ENCODE measurements around the gene CAPN15.

The CAPN15 gene

DNA sequence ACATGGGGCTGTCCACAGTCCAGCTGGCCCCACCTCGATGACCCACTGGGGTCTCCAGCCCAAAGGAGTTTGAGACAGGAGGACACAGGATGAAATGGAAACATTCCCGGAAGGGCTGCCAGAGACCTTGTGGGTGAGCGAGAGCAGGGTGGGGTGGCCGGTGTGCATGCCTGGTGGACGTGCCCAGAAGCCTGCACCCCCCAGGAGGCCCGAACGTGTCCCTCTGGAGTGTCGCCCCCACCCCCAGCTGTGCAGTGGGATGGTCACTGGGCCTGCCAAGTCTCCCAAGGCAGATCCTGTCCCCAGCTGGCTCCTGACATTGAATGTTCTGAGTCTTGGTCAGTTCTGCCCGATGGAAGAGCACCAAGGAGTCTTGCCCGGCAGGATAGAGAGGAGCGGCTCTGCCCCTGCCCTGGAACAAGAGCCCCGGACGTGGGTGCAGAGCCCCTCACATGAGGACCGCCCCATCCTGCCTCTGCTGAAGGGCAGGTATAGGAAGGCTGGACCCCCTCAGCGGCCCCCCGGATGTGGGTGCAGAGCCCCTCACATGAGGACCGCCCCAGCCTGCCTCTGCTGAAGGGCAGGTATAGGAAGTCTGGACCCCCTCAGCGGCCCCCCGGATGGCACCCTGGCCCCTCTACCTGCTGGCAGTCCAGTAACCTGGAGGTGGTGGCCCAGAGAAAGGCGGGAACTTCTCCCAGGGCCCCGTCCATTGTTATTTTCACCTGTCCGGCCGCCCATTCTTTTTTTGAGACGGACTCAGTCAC, 3.1 kb upstream of the CAPN15 start:
- DNase-seq (ENCODE audit: insufficient read length, low spot score) (no peak), FAIRE-seq (no peak)

DNA sequence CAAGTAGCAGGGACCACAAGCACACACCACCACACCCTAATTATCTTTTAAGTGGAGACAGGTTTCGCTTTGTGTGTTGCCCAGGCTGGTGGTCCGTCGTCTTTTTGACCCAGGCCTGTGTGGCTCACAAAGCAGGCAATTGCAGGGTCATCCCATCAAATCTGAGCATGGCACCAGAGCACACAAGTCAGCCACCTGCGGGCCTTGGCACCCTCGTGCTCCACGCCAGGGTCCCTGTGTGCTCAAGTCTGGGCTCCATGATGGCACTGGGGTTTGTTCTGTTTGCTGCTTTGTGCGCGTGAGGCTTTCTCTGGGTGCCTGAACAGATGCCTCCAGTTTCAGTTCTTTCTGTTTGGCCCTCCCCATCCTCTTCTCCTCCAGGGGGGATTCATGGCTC, 2.4 kb upstream of the CAPN15 start:
- no peak for DNase-seq (ENCODE audit: insufficient read length, low spot score)
- FAIRE-seq: no peak

DNA sequence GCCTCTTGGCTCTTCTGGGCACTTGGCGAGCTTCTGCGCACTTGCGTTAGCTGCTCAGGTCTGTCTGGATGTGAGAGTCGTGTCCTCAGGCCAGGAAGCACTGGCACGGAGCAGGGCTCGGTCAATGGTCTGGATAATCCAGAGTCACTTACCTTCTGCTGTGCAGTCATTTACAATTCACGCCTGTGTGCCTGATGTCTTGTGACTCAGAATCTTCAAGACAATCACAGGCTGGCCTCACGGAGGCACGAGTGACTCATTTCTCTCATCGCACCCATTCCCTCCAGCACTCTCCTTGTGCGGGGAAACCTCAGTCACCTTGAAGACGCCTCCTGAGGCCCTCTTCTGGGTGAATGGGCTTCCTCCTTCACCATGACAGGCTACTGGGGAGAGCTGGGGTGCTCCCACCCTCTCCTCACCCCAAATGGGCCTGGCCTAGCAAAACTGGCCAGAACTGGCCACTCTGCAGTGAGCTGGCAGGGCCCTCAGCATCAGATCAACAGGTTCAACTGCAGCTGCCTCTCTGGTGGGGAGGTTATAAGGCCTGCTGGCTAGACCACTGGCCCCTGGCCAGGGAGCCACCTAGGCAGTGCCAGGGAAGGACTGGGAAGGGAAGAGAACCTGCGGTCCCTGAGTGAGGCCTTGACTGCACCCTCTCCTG, 1.9 kb upstream of the CAPN15 start:
- FAIRE-seq (peak; percentile 55), DNase-seq (ENCODE audit: insufficient read length, low spot score) (peak; percentile 68)

DNA sequence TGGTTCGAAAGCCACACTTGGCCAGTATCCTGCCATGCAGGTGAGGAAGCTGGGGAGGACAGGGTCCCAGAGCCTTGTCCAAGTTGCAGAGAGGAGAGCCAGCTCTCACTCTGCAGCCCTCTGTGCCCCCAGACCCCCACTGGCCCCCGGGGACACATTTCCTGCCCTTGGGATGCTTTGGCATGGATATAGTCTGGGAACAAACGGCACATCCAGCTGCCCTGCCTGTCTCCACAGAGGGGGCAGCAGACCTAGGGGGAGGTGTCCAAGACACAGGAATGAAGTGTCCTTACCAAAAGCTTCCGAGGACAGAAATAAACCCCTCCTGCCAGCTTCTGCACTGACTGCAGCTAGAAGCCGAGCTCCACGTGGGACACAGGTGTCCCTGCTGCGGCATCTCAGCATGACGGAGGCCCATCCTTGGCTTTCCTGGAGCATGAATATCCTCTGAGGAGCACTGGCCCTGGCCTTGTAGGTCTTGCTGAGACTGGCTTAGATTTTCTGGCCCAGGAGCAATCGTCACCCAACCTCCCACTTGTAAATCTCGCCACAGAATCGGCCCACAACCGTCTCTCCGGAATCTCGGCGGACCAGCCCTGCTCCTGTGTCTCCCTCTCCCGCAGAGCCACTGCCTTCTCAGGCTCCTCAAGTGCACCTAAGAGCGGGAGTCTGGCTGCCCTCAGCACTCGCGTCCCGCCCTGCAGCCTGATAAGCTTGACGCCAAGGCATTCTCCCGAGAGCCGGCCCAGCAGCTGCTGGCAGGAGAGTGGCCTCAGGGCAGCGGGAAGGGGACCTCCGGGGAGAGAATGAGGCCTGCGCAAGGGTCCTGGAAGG, 1.1 kb upstream of the CAPN15 start:
- FAIRE-seq: no peak
- no peak for DNase-seq (ENCODE audit: insufficient read length, low spot score)

DNA sequence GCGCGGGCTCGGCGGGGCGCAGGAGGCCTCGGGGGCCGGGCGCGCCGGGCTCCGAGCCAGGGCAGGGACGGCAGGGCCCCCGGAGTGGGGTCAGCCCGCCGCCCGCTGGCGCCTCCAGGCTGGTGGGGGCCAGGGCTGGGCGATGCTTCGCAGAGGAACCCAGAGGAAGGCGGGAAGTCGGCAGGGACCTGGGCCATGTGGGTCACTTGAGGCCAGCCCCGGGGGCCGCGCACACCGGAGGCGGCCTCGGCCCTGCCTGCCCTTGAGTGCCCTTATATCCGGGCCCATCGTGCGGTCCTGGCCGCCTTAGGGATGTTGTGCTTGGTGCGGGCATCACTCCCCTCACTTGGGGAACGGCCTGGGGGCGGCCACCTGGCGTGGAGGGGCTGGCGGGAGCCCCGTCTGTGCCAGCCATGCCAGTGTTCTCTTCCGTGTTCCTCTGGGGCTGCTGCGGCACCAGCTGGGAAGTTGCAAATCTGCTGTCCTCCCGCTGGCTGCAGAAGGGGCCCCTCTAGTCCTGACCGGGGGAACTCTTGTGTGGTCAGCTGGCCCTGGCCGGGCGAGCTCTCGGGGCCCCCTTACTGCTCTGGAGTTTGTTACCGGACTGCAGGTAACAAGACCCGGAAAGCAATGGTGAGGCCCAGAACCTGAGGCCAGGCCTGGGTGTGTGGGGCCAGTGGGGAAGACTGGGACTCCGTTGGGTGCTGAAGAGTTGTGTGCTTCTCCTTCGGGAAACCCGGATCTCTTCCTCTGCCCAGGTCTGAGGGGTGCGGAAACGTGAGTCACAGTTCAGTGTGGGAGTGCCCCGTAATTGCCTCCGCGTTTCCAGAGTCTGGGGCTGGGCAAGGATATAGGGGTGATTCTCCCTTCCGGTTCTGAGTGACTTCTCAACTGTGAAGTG, 849 bp downstream of the CAPN15 start:
- FAIRE-seq: no peak
- peak; percentile 68 for DNase-seq (ENCODE audit: insufficient read length, low spot score)

DNA sequence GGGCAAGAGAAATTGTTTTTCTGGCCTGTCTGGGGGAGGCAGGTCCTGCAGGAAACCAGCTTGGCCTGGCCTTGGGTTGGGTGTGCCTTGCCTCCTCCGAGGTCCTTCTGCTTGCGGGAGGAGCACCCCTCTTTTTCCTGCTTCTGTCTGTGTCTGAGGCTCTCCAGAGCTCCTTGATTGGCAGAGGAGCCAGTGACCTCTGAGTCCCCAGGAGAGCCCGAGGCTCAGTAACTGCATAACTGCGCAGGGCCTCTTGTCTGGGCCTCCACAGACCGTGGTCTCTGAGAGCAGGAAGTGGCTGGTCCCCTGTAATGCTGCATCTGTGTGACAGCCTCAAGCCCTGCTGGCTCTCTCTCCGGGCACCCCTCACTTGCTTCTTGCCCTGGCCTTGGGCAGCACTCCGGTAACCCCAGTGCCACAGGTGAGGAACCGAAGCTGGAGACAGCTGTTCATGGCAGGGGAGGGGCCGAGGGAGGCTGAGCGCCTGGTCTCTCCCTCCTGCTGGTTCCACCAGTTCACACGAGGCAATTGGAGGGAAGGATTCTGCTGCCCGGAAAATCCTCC, 1.6 kb downstream of the CAPN15 start:
- no peak for DNase-seq (ENCODE audit: insufficient read length, low spot score)
- no peak for FAIRE-seq

DNA sequence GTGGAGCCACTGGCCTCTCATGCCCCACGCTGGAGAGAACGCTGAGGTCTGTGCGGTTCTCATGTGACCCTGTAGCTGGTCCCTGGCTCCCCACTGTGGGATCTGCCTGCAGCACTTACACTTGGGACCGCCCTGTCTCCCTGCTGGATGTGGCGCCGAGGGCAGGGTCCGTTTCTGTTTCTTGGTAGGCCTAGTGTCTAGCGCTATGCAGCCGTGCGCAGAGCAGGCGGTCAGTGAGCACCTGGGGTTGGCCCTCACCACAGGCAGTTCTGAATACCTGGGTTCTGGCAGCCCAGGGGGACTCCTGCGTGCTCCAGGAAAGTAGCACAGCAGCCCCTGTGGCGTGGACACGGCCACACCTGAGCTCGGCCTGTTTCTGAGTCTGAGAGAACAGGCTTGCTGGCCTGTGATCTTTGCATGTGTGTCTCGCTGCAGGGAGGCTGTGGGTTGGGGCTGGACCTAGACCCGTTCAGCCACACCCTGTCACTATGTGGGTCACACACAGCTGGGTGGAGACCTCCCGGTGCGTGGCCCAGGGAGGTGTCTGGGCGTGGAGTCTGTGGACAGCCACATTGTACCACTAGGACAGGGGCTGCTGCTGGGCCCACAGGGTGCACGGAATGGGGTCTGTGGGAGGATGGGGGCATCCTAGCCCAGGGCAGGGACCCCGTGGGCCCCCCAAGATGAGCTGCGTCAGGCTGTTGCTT, 2.8 kb downstream of the CAPN15 start:
- FAIRE-seq (no peak), DNase-seq (ENCODE audit: insufficient read length, low spot score) (no peak)

DNA sequence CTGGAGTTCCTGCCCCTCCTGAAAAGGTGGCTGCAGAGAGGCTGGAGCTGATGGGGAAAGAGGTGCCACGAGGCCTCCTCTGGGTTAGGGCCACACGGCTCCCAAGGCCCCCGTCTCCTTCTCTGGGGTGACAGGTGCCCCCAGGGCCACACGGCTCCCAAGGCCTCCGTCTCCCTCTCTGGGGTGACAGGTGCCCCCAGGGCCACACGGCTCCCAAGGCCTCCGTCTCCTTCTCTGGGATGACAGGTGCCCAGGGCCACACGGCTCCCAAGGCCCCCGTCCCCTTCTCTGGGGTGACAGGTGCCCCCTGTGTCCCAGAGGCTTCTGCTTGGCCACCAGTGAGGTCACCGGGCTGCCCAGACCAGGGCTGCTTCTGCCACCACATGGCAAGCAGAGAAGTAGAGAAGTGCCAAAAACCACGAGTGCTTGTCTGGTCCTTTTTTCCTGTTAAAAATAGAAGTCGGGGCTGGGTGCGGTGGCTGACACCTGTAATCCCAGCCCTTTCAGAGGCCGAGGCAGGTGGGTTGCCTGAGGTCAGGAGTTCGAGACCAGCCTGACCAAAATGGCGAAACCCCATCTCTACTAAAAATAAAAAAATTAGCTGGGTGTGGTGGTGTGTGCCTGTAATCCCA, 4.1 kb downstream of the CAPN15 start:
- FAIRE-seq (no peak), DNase-seq (ENCODE audit: insufficient read length, low spot score) (no peak)

DNA sequence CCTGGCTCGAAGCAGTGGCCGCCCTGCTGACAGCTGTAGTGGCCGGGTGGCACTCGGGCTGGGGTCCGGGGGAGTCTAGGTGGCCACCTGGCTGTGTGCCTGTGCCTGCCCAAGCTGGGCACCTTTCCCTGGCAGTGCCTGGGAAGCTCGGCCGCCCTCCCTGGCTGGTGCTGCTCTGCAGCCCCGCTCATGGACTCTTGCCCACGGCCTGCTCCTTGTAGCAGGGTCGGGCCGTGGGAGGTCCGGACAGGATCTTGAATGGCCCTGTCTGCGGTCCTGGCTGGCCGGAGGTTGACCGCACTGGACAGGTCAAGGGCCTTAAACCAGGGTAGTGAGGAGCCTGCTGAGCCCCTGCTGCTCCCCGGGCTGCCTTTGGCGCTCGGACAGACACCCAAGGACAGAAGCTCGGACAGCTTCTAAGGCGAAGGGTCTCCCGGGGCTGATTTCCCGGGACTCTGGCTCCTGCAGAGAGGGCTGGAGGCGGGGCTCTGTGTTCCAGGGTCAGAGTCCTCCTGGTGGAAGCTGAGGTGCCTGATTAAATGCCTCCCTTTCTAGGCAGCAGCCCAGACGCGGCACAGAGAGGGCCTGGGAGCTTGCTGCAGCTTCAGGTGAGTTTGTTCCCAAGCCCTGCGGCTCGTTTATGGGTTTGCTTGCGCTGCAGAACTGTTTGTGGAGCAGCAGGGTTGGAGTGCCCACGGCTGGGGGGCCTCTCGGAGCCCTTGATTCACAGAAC, 6.0 kb downstream of the CAPN15 start:
- DNase-seq (ENCODE audit: insufficient read length, low spot score): no peak
- no peak for FAIRE-seq

DNA sequence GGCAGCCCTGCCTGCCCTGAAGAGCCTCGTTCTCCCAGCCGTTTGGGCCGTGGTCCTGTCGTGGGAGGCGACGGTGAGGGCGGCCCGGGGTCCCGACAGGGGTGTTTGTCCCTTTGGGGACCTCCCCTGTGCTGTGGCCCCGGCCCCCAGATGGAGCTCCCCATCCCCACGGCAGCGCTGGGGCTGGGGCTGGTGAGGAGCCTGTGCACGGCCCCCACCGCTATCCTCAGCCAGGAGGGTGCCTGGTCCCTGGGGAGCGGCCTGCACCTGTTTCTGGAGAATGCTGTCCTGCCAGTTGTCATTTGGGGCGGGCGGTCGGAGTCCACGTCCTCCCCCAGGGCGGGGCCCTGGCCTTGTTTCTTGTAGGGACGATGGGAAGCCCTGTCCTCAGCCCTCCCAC, 6.6 kb downstream of the CAPN15 start:
- no peak for FAIRE-seq

DNA sequence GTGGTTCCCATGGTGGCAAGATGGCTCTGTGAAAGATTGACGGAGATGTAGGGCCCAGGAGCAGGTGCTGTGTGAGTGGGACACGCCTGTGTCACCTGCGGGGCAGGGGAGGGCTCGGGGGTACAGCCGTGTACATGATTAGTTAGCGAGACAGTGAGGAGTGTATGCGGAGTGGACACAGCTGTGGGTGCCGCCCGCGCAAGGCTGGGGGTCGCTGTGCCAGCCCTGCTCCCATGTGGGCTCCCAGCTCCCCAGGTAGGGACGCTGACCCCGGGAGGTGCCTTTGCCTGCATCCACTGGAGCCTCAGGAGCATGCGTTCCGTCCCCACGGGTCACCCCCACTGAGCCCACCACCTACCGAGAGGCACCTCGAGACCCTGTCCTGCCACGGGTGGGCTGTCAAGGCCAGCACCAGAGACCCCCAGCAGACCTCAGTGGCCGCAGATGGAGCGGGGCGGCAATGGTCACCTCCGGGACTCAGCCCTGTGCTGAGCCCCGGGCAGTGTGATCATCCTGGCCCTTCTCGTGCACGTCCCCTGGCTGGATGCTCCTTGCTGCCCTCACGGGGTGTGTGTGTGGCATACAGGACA, 7.4 kb downstream of the CAPN15 start:
- no peak for FAIRE-seq
- no peak for DNase-seq (ENCODE audit: insufficient read length, low spot score)

More for the DNA sequence above, 6.6 kb downstream of the CAPN15 start:
- no peak for DNase-seq (ENCODE audit: insufficient read length, low spot score)

DNA sequence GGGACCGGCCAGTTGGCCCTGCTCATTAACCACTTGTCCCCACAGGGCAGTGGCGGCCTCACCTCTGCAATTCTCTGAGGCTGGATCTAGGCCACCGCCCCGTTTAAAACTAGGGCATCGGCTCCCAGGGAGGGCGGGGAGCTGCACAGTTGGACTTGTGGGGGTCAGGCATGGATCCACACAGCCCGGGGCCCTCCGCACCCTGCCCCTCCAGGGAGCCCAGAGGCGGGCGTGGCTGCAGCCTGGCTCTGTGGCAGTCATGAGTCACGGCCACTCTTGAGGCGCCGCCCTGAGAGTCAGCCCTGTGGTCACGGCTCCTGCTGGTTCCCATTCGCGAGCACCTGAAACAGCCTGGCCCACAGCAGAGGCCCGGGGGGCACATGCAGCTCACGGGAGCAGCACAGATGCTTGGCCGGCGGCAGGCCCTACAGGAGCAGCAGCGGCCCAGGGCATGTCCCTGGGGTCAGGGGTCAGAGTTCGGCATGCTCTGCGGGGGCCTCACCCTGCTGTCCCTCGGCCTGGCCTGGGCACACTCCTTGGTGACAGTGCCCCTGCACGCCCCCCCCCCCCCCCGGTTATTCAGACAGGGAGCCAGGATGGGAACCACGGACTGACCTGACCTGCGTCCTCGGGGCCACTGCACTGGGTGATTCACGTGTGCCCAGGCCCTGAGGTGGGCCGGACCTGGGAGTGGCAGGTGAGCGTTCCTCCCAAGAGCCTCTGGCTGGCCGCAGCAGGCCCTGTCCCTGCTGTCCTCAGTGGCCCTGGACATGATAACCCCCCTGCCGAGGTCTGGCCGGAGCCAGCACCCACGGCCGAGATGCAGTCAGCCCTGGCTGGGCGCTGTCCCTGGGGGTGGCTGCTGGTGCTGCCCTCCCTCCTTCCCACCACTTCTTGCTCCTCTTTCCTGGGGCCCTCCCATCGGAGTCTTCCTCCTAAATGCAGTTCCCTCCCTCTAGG, 8.2 kb downstream of the CAPN15 start:
- DNase-seq (ENCODE audit: insufficient read length, low spot score) (peak; percentile 41), FAIRE-seq (no peak)

DNA sequence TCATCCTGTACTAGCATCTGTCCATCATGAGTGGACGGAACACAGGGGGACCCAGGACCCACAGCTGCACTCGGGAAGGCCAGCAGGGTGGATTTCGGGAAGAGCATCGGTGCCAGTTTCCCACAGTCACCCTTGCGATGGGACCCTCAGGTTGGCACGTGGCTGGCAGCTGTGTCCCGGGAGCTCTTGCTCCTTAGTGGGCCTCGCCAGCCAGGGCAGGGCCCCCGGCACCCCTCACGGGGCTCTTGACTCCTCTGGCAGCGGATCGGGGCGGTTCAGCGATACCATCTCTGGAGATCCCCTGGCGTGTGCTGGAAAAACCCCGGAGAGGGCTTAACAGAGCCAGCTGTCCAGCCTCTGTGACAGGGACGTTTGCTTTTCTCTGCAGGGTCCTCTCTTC, 9.2 kb downstream of the CAPN15 start:
- no peak for FAIRE-seq
- no peak for DNase-seq (ENCODE audit: insufficient read length, low spot score)

DNA sequence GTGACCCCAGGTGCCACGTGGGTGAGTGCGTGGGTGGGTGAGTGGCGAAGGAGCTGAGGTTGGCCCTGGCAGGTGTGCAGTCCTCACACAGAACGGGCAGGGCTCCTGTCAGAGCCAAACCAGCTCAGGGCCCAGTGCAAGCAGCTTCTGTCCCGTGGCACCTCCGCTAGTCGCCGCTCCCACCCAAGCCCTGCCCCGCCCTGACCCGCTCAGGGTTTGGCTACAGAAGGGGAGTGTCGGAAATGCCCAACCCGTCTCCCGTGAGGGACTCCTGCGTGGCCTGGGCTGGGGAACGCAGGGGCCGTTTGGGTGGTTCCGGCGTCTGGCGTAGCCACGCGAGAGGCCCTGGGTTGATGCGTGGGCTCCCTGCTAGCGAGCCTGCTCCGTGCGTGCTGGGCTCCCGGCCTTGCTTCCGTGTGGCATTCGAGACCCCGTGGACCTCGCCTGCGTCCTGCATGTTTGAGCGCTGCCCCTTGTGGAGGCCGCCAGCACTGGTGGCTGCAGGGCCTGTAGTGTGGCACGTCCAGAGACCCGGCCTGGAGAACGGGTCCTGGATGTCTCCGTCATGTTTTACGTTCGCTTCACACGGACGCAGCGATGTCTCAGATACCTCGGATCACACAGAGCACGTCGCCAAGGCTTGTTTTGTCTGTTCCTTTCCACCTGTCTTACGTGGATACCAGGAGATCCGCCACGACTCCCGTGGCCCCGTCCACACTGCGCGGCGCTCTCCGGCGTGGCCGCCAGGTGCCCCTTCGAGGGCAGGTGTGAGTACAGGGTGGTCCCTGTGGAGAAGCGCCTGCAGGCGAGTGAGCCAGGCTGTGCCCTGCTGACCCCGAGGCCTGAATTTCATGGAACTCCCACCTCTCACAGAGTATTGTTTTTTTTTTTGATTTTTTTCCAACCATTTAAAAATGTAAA, 10.2 kb downstream of the CAPN15 start:
- no peak for FAIRE-seq

DNA sequence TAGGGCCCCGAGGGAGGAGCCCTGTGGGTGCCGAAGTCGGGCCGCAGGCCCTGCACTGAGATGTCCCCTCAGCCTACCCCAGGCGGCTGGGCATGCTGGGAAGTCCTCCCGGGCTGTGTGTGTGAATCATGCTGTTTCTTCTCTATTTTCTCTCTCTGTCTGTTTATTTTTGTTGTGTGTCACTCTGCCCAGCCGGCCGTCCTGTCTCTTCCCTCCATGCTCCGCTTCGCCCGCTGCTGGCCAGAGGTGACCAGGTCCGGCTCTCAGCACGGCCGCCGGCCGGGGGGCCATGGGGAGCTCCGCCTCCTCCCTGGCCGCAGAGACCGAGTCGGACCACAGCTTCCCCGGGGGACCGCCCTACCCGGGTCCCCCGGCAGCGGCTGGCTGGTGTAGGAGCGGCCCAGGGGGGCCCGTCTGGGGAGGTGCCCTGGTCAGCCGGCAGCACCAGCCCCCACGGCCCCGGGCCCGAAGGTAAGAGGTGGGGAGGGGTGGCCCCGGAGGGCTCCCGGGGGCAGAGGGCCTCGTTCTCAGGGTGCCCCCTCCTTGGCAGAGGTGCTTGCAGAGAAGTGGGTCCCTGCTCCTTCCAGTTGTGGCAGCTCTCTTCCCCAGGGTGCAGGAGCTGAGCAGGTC, 12.5 kb downstream of the CAPN15 start:
- DNase-seq (ENCODE audit: insufficient read length, low spot score) (no peak), FAIRE-seq (no peak)

More for the DNA sequence above, 10.2 kb downstream of the CAPN15 start:
- DNase-seq (ENCODE audit: insufficient read length, low spot score): no peak
